GM23338 (cell line): ENCODE measurements around the gene NAA80. TPM values are rescaled to one million over a fixed set of nuclear protein-coding genes. Genes with fewer than 3 reads are reported as not detected.

Source experiments
- ATAC-seq: fragments of 200-7000 bp; cut with Tn5 transposase; 3 replicates; pipeline ENCODE4 v1.9.1; 2020
- DNase-seq: peaks from one replicate; pipeline ENCODE4 v3.0.0-alpha.2; 2015; ENCODE audit warnings: low spot score
- H2AFZ ChIP-seq: fragments of 200-600 bp; sonication (generic); 2 replicates; pipeline ENCODE4 v1.8.0; 2016; ENCODE audit warnings: antibody characterized with exemption, mild to moderate bottlenecking, moderate library complexity
- H3F3A ChIP-seq: fragments of 200-600 bp; sonication (generic); replicated peaks from 2 replicates; pipeline ENCODE4 v1.8.0; 2017; ENCODE audit warnings: antibody characterized with exemption, mixed run types, low read depth
- H3K27ac ChIP-seq: fragments of 200-600 bp; sonication (generic); 2 replicates; pipeline ENCODE4 v1.6.1; 2016; ENCODE audit warnings: low read depth
- H3K27me3 ChIP-seq: fragments of 200-600 bp; sonication (generic); 2 replicates; pipeline ENCODE4 v1.8.0; 2016; ENCODE audit warnings: mild to moderate bottlenecking, mixed run types, moderate library complexity; ENCODE audit not compliant: insufficient read depth
- H3K36me3 ChIP-seq: fragments of 200-600 bp; sonication (generic); 2 replicates; pipeline ENCODE4 v1.8.0; 2016; ENCODE audit warnings: mild to moderate bottlenecking; ENCODE audit not compliant: insufficient read depth
- H3K4me1 ChIP-seq: fragments of 200-600 bp; sonication (generic); 2 replicates; pipeline ENCODE4 v1.8.0; 2016; ENCODE audit warnings: mild to moderate bottlenecking, moderate library complexity; ENCODE audit not compliant: insufficient read depth
- H3K4me2 ChIP-seq: fragments of 200-600 bp; sonication (generic); 2 replicates; pipeline ENCODE4 v1.7.1; 2017; ENCODE audit warnings: mixed run types
- H3K4me3 ChIP-seq: fragments of 200-600 bp; sonication (generic); 2 replicates; pipeline ENCODE4 v1.6.1; 2016; ENCODE audit warnings: mixed run types
- H3K79me2 ChIP-seq: fragments of 200-600 bp; sonication (generic); replicated peaks from 2 replicates; pipeline ENCODE4 v1.8.0; 2017; ENCODE audit warnings: mild to moderate bottlenecking; ENCODE audit not compliant: insufficient read depth
- H3K9me2 ChIP-seq: fragments of 200-600 bp; sonication (generic); 2 replicates; pipeline ENCODE4 v1.8.0; 2017; ENCODE audit not compliant: insufficient read depth
- H4K20me1 ChIP-seq: fragments of 200-600 bp; sonication (generic); replicated peaks from 2 replicates; pipeline ENCODE4 v1.8.0; 2017; ENCODE audit warnings: mild to moderate bottlenecking; ENCODE audit not compliant: insufficient read depth
- H3K27ac Mint-ChIP-seq: 2 replicates; pipeline ENCODE4 v1.8.0; 2020; ENCODE audit warnings: inconsistent platforms, mild to moderate bottlenecking, moderate library complexity, mixed read lengths
- H3K27me3 Mint-ChIP-seq: 3 replicates; pipeline ENCODE4 v1.8.0; 2022; ENCODE audit warnings: low read depth, mild to moderate bottlenecking, moderate library complexity, mixed read lengths, inconsistent platforms; ENCODE audit not compliant: insufficient read depth, poor library complexity
- H3K36me3 Mint-ChIP-seq: 3 replicates; pipeline ENCODE4 v1.8.0; 2021; ENCODE audit warnings: low read depth, mild to moderate bottlenecking, inconsistent platforms, moderate library complexity, mixed read lengths
- H3K4me1 Mint-ChIP-seq: 3 replicates; pipeline ENCODE4 v1.8.0; 2020; ENCODE audit warnings: mild to moderate bottlenecking, inconsistent platforms, mixed read lengths
- H3K4me3 Mint-ChIP-seq: 3 replicates; pipeline ENCODE4 v1.8.0; 2021; ENCODE audit warnings: moderate library complexity, mild to moderate bottlenecking, inconsistent platforms, mixed read lengths
- H3K9me3 Mint-ChIP-seq: 3 replicates; pipeline ENCODE4 v1.8.0; 2020; ENCODE audit warnings: moderate library complexity, mild to moderate bottlenecking, inconsistent platforms, mixed read lengths
- CREB1 ChIP-seq: fragments of 250-450 bp; sonication (Bioruptor Pico); IDR thresholded peaks from 2 replicates; pipeline ENCODE4 v1.5.0; 2020; ENCODE audit warnings: low read depth, mild to moderate bottlenecking, moderate library complexity
- EZH2 ChIP-seq: fragments of 200-600 bp; sonication (generic); IDR thresholded peaks from one replicate; pipeline ENCODE4 v1.8.0; 2017; ENCODE audit warnings: antibody characterized with exemption, mild to moderate bottlenecking, low read depth; ENCODE audit not compliant: unreplicated experiment
- EZH2phosphoT487 ChIP-seq: fragments of 200-600 bp; sonication (generic); IDR thresholded peaks from one replicate; pipeline ENCODE4 v1.8.1; 2018; ENCODE audit warnings: antibody characterized with exemption; ENCODE audit not compliant: unreplicated experiment
- JUNB ChIP-seq: IDR thresholded peaks from one replicate; pipeline ENCODE4 v1.6.1; 2016; ENCODE audit warnings: antibody characterized with exemption; ENCODE audit not compliant: unreplicated experiment
- NANOG ChIP-seq: IDR thresholded peaks from 2 replicates; pipeline ENCODE4 v1.6.1; 2016; ENCODE audit warnings: antibody characterized with exemption, borderline replicate concordance
- POLR2AphosphoS5 ChIP-seq: IDR thresholded peaks from 2 replicates; pipeline ENCODE4 v1.6.1; 2016; ENCODE audit warnings: antibody characterized with exemption, low read depth
- STAT1 ChIP-seq: IDR thresholded peaks from one replicate; pipeline ENCODE4 v1.6.1; 2016; ENCODE audit warnings: antibody characterized with exemption; ENCODE audit not compliant: unreplicated experiment
- ZNF114 ChIP-seq: fragments of 250-450 bp; sonication (Bioruptor Pico); IDR thresholded peaks from 2 replicates; pipeline ENCODE4 v1.5.0; 2020; ENCODE audit warnings: mild to moderate bottlenecking, moderate library complexity
- ZNF331 ChIP-seq: fragments of 250-450 bp; sonication (Bioruptor Pico); IDR thresholded peaks from 2 replicates; pipeline ENCODE4 v1.5.0; 2020; ENCODE audit warnings: low read depth, mild to moderate bottlenecking, moderate library complexity
- polyA plus RNA-seq: library from polyadenylated mRNA; unstranded; fragments of >200 nt; fragmentation: Nextera tagmentation; extraction: Ambion mirVana; gene quantifications from 2 replicates; pipeline ENCODE4 v1.2.1, GENCODE V29; 2016
- total RNA-seq: library from RNA; depleted of rRNA; stranded (reverse); fragments of >200 nt; shearing (Covaris generic); gene quantifications from 2 replicates; pipeline ENCODE4 v1.2.3, GENCODE V29; 2014
- TF ChIP-seq, protein P1 (sequence below): fragments of 250-450 bp; sonication (Bioruptor Pico); IDR thresholded peaks from 2 replicates; pipeline ENCODE4 v1.5.0; 2020; ENCODE audit warnings: mild to moderate bottlenecking, moderate library complexity
- TF ChIP-seq, protein P2 (sequence below), 2 experiments: fragments of 200-600 bp in 1 of 2; sonication (generic) in 1 of 2; conservative IDR thresholded peaks; 2 replicates each; pipeline versions ENCODE4 v1.5.1 to v1.6.1; 2016 to 2017; ENCODE audit warnings: antibody characterized with exemption in 2 of 2, low read depth in 2 of 2, mild to moderate bottlenecking in 2 of 2, moderate library complexity in 1 of 2
- TF ChIP-seq, protein P3 (sequence below): IDR thresholded peaks from one replicate; pipeline ENCODE4 v1.6.1; 2018; ENCODE audit warnings: antibody characterized with exemption; ENCODE audit not compliant: unreplicated experiment
- TF ChIP-seq, protein P4 (sequence below): IDR thresholded peaks from 2 replicates; pipeline ENCODE4 v1.6.1; 2016; ENCODE audit warnings: antibody characterized with exemption

NAA80 gene
- total and polyA plus RNA-seq, 2 experiments from 2014 or later: 12.1 to 16.7 TPM

DNA sequence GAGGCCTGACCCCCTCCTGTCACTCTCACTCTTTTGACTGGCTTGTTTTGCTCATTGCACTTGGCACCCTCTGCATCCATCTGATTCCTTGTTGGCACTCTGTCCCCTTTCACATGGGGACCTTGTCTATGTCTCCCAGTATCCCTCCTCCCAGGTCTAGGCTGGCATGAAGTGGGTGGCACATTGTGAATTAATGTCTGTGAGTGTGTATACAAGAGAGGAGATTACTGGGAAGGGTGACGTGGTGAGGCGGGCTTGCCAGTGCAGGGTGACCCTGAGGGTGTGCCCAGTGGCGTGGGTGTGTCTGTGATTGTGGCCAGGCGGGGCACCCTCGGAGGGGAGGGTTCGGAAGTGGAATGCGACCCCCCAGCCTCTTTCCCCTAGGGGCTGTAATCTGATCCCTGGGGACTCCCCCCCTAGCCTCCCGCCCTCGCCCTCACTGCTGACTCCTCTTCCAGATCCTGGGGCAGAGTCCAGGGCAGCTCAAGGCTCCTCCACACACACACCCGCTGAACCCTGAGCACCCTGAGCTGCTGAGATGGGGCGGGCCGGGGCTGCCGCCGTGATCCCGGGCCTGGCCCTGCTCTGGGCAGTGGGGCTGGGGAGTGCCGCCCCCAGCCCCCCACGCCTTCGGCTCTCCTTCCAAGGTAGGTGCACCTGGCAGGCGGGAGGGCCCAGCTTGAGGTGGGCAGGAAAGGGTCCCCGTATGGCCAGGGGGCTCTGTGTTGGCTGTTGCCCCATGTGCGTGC is 30.3 kb downstream of the NAA80 start, which contains the start of gene SEMA3B:
Gene SEMA3B (plus strand): TSS at position 445 of the 749 bp plus-strand sequence. CDS start 94 bp downstream, at position 539.
- Mint-ChIP-seq H3K9me3 (no peaks in the 10 kb centered on the region), H3K4me1 (peaks cover 57% of the 10 kb centered on the region), H3K27me3 (peaks cover 26% of the 10 kb centered on the region), H3K36me3 (no peaks in the 10 kb centered on the region), H3K27ac (peak within 1 kb of the TSS; percentile 52; the same call in 1 of the 2 replicates), H3K4me3 (no peak within 1 kb of the TSS; the same call in 2 of the 3 replicates)
- H3F3A ChIP-seq: 0 out of 2 replicates have a peak, but pooled peaks cover 8% of the 10 kb centered on the region
- no peaks in the 10 kb centered on the region for H3K79me2 ChIP-seq
- no peak for DNase-seq
- H3K27me3 ChIP-seq: peaks cover 10% of the 10 kb centered on the region
- H3K27ac ChIP-seq: no peak within 1 kb of the TSS
- H3K9me2 ChIP-seq: no peaks in the 10 kb centered on the region
- no peak for TF ChIP-seq ZNF114 (CRISPR knock-in tag)
- no peak for TF ChIP-seq JUNB
- TF ChIP-seq NANOG: no peak
- no peak for TF ChIP-seq CREB1
- no peak for TF ChIP-seq ZNF331
- TF ChIP-seq, protein P1, sequence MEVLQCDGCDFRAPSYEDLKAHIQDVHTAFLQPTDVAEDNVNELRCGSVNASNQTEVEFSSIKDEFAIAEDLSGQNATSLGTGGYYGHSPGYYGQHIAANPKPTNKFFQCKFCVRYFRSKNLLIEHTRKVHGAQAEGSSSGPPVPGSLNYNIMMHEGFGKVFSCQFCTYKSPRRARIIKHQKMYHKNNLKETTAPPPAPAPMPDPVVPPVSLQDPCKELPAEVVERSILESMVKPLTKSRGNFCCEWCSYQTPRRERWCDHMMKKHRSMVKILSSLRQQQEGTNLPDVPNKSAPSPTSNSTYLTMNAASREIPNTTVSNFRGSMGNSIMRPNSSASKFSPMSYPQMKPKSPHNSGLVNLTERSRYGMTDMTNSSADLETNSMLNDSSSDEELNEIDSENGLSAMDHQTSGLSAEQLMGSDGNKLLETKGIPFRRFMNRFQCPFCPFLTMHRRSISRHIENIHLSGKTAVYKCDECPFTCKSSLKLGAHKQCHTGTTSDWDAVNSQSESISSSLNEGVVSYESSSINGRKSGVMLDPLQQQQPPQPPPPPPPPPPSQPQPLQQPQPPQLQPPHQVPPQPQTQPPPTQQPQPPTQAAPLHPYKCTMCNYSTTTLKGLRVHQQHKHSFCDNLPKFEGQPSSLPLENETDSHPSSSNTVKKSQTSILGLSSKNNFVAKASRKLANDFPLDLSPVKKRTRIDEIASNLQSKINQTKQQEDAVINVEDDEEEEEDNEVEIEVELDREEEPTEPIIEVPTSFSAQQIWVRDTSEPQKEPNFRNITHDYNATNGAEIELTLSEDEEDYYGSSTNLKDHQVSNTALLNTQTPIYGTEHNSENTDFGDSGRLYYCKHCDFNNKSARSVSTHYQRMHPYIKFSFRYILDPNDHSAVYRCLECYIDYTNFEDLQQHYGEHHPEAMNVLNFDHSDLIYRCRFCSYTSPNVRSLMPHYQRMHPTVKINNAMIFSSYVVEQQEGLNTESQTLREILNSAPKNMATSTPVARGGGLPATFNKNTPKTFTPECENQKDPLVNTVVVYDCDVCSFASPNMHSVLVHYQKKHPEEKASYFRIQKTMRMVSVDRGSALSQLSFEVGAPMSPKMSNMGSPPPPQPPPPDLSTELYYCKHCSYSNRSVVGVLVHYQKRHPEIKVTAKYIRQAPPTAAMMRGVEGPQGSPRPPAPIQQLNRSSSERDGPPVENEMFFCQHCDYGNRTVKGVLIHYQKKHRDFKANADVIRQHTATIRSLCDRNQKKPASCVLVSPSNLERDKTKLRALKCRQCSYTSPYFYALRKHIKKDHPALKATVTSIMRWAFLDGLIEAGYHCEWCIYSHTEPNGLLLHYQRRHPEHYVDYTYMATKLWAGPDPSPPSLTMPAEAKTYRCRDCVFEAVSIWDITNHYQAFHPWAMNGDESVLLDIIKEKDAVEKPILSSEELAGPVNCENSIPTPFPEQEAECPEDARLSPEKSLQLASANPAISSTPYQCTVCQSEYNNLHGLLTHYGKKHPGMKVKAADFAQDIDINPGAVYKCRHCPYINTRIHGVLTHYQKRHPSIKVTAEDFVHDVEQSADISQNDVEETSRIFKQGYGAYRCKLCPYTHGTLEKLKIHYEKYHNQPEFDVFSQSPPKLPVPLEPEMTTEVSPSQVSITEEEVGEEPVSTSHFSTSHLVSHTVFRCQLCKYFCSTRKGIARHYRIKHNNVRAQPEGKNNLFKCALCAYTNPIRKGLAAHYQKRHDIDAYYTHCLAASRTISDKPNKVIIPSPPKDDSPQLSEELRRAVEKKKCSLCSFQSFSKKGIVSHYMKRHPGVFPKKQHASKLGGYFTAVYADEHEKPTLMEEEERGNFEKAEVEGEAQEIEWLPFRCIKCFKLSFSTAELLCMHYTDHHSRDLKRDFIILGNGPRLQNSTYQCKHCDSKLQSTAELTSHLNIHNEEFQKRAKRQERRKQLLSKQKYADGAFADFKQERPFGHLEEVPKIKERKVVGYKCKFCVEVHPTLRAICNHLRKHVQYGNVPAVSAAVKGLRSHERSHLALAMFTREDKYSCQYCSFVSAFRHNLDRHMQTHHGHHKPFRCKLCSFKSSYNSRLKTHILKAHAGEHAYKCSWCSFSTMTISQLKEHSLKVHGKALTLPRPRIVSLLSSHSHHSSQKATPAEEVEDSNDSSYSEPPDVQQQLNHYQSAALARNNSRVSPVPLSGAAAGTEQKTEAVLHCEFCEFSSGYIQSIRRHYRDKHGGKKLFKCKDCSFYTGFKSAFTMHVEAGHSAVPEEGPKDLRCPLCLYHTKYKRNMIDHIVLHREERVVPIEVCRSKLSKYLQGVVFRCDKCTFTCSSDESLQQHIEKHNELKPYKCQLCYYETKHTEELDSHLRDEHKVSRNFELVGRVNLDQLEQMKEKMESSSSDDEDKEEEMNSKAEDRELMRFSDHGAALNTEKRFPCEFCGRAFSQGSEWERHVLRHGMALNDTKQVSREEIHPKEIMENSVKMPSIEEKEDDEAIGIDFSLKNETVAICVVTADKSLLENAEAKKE (CRISPR knock-in tag): no peak
- no peak for TF ChIP-seq EZH2
- no peak for TF ChIP-seq STAT1
- TF ChIP-seq, protein P2, sequence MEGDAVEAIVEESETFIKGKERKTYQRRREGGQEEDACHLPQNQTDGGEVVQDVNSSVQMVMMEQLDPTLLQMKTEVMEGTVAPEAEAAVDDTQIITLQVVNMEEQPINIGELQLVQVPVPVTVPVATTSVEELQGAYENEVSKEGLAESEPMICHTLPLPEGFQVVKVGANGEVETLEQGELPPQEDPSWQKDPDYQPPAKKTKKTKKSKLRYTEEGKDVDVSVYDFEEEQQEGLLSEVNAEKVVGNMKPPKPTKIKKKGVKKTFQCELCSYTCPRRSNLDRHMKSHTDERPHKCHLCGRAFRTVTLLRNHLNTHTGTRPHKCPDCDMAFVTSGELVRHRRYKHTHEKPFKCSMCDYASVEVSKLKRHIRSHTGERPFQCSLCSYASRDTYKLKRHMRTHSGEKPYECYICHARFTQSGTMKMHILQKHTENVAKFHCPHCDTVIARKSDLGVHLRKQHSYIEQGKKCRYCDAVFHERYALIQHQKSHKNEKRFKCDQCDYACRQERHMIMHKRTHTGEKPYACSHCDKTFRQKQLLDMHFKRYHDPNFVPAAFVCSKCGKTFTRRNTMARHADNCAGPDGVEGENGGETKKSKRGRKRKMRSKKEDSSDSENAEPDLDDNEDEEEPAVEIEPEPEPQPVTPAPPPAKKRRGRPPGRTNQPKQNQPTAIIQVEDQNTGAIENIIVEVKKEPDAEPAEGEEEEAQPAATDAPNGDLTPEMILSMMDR (conservative IDR thresholded peaks at IDR 0.05; ENCODE audit: low read depth in 2 of 2): no peak
- TF ChIP-seq, protein P3, sequence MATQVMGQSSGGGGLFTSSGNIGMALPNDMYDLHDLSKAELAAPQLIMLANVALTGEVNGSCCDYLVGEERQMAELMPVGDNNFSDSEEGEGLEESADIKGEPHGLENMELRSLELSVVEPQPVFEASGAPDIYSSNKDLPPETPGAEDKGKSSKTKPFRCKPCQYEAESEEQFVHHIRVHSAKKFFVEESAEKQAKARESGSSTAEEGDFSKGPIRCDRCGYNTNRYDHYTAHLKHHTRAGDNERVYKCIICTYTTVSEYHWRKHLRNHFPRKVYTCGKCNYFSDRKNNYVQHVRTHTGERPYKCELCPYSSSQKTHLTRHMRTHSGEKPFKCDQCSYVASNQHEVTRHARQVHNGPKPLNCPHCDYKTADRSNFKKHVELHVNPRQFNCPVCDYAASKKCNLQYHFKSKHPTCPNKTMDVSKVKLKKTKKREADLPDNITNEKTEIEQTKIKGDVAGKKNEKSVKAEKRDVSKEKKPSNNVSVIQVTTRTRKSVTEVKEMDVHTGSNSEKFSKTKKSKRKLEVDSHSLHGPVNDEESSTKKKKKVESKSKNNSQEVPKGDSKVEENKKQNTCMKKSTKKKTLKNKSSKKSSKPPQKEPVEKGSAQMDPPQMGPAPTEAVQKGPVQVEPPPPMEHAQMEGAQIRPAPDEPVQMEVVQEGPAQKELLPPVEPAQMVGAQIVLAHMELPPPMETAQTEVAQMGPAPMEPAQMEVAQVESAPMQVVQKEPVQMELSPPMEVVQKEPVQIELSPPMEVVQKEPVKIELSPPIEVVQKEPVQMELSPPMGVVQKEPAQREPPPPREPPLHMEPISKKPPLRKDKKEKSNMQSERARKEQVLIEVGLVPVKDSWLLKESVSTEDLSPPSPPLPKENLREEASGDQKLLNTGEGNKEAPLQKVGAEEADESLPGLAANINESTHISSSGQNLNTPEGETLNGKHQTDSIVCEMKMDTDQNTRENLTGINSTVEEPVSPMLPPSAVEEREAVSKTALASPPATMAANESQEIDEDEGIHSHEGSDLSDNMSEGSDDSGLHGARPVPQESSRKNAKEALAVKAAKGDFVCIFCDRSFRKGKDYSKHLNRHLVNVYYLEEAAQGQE: no peak
- TF ChIP-seq POLR2AphosphoS5: no peak
- TF ChIP-seq, protein P4, sequence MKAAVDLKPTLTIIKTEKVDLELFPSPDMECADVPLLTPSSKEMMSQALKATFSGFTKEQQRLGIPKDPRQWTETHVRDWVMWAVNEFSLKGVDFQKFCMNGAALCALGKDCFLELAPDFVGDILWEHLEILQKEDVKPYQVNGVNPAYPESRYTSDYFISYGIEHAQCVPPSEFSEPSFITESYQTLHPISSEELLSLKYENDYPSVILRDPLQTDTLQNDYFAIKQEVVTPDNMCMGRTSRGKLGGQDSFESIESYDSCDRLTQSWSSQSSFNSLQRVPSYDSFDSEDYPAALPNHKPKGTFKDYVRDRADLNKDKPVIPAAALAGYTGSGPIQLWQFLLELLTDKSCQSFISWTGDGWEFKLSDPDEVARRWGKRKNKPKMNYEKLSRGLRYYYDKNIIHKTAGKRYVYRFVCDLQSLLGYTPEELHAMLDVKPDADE: no peak
- TF ChIP-seq EZH2phosphoT487: no peak
- H3K4me3 ChIP-seq: no peak within 1 kb of the TSS
- no peaks in the 10 kb centered on the region for H3K36me3 ChIP-seq
- H3K4me2 ChIP-seq: no peak within 1 kb of the TSS
- peaks cover 47% of the 10 kb centered on the region for H3K4me1 ChIP-seq
- no peak within 1 kb of the TSS for H2AFZ ChIP-seq
- ATAC-seq: peak; percentile 1; the same call in 1 of the 3 replicates
- no peaks in the 10 kb centered on the region for H4K20me1 ChIP-seq
